C4-2B (cell line): ENCODE measurements around the gene IFNA10.

Source experiments
- CTCF ChIP-seq: fragments of 450-650 bp; conservative IDR thresholded peaks from 2 replicates; pipeline ENCODE4 v1.5.1; 2017; ENCODE audit warnings: mild to moderate bottlenecking
- ZFX ChIP-seq: fragments of 450-650 bp; IDR thresholded peaks from 2 replicates; pipeline ENCODE4 v1.6.1; 2017

GRCh38 chr9:21233258-21233657 lies 26.3 kb upstream of the IFNA10 start:
- no peak for TF ChIP-seq CTCF
- no peak for TF ChIP-seq ZFX
